Glomerular visceral epithelial cell (primary cell): ENCODE results near the gene RPS6KA2.
A peak's percentile ranks its signal among the peaks of the same experiment; 100 is the strongest.

Experiments used
- DNase-seq: peaks from one replicate; pipeline ENCODE4 v3.0.0-alpha.2; 2016; ENCODE audit errors: extremely low spot score

Gene RPS6KA2

DNA sequence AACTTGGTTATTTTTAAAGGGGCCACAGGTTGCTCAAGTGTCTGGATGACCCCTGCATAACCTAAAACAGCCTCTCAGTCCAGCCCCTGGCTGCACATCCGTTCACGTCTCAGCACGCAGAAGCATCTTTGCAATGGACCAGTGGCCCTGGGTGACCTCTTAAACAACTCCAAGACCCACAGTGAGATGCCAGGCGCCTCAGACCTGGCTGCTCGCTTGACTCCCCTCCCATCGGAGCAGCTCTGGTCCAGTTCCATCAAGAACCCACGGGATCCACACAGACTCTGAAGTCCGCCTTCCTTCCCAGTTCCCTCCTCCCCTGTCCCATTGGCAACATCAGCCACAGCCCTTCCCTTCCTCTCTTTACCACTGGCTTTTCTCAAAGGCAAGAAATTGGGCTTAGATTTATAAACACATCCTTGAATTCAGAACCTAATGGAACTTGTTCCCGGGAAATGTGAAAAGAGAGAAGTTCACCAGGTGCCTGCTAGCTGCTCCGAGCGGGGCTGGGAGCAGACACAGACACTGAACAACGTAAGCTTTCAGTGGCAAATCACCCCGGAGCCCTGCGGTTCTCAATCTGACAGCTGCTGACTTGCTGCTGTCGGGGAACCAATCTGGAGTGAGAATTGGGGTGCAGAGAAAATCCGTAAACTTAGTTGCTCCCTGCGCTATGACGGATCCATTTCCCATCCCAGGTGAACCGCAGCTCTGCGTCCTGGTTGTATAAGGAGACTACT is 204.7 kb downstream of the RPS6KA2 start:
- DNase-seq = no peak

DNA sequence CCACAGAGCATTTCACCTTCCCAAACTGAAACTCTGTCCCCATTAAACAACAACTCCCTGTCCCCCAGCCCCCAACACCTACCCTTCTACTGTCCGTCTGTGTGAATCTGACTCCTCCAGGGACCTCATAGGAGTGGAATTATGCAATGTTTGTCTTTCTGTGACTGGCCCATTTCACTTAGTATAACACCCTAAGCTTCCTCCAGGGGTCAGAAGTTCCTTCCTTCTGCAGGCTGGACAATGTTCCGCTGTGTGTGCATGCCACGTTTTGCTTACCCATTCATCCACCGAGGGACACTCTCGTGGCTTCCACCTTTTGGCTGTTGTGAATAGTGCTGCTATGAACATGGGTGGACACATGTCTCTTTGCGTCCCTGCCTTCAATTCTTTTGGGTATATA is 206.7 kb downstream of the RPS6KA2 start:
- no peak for DNase-seq

DNA sequence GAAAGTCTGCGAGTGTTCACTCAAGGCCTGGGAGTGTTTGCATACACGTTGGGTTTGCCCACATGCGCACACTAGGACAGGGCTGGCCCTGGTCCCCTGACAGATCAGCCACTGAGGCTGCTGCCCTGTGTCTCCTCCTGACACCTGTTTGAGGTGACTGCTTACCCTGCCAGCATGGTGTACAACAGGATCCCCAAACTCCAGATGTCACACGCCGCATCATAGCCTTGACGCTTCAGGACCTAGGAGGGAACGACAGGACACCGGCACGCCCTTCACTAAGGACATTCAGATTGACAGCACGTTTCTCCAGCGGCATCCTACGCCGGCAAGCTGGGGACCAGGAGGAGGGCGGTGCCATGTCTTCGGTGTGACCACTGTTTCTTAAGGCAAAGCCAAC is 207.3 kb downstream of the RPS6KA2 start:
- DNase-seq = no peak

DNA sequence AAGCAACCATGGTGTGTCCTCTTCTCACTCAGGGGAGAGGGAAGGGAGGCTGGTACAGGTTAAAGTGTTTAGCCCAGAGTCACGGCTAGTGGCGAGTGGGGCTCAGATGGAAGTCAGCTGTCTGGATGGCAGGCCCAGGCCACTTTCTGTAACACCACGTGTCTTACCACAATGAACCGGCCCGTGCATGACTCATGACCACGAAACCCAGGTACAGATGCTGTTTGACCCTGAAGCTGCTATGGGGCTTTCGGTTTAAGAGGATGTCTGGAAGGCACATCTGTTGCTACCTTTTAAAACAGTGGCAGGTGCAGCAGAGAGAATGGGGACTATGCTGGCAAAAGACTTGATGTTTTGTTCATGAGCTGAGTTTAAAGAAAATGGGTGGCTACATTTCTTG is 207.8 kb downstream of the RPS6KA2 start:
- DNase-seq = peak; percentile 61

DNA sequence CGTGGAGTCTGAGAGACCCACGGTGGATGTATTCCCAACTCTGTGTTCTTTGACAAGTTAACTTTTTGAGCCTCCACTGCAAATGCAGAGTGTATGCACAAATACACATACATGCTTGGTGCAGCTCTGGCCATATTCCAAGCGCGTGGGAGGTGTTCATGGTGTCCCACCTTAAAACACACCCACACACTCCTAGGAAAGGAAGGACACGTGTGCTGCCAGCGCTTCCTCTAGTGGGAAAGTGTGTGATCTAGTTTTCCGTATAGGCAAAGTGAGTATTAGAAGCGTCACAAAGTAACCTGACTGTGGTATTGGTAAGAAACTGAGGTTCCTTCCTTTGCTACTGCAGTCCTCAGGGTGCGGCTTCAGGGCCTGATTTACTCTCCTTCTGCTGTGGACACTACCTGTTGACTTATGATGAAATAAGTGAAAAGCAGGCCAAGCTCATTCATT is 208.3 kb downstream of the RPS6KA2 start:
- no peak for DNase-seq

DNA sequence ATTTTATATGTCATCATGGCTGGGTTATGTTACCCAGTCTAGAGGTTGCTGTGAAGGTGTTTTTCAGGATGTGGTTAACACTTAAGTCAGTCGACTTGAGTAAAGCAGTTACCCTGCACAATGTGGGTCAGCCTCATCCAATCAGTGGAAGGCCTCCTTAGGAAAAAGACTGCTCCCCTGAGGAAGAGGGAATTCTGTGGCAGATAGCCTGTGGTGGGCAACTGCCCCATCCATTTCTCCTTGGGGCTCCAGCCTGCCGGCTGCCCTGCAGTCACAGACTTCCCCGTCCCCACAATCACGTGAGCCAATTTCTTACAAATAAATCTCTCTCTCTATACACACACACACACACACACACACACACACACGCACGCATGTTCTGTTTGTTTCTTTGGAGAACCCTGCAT is 209.8 kb downstream of the RPS6KA2 start:
- DNase-seq = peak; percentile 13

DNA sequence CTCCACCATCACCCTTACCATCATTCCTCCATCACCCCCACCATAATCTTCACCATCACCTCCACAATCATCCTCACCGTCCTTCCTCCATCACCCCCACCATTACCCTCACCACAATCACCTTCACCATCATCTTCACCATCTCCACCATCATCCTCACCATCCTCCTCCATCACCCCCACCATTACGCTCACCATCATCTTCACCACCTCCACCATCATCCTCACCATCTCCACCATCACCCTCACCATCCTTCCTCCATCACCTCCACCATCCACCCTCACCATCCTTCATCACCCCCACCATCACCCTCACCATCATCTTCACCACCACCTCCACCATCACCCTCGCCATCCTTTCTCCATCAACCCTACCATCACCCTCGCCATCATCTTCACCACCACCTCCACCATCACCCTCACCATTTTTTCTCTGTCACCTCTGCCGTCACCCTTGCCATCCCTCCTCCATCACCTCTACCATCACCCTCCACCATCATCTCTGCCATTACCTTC is 211.2 kb downstream of the RPS6KA2 start:
- DNase-seq = no peak

DNA sequence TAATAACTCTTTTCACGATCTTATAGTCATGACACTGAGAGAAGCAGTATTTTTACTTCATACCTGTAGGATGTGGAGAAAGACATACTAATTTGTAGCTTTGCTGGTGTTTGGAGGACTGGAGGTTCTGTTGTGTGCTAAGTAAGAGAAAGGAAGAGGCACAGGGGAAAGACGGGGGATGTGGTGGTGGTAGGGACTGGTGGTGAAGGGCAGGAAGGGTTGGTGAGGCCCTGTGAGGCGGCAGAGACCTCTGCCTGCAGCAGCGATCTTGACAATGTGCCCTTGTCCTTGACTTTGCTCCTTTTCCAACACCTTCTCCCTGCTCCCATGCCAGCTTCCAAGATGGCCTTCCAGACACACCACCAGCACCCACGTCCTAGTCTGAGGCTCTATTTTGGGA is 211.7 kb downstream of the RPS6KA2 start:
- no peak for DNase-seq

DNA sequence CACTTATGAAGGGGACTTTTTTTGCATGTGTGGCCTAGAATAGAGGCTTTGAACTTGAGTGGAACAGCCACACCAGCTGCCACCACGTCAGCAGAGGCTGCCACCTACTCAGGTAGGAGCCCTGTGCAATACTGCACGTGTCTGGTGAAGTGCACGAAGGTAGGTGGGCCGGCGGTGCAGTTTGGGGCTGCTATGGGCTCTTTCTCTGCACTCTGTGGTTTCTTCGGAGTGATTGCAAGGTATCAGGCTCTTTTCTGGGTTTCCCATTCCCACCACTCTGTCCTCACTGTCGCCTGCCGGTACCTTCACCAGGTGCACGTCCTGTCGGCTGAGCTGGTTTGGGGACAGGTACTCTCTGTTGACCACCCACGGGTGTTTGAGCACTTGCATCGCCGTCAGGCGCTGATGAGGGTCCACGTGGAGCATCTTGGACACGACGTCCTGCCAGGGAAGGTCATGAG is 213.5 kb downstream of the RPS6KA2 start:
- DNase-seq = no peak

- no peak for DNase-seq
Measured at GRCh38 chr6:166412911-166413384, 214.1 kb downstream of the RPS6KA2 start.

- DNase-seq = no peak
Measured at GRCh38 chr6:166412156-166412910, 214.7 kb downstream of the RPS6KA2 start.

GRCh38 chr6:166411721-166412151 is 215.3 kb downstream of the RPS6KA2 start:
- DNase-seq = no peak

DNA sequence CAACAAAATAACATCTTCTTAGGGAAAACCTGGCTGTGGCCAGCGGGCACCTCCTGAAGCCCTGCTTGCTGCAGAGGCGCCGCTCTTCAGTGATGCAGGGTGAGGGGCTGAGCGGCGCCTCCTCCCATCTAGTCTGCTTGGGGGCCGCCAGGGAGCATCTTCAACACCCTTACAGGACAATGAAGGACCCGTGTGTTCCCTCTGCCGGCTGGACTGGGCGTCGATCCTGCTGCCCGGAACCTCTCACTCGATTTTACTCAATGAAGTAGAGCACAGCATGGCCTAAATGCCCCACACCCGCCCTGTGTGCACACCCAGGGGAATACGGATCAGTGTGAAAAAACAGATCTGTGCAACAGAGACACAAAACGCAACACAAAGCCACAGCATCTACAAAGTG is 215.8 kb downstream of the RPS6KA2 start:
- DNase-seq = no peak

GRCh38 chr6:166410426-166410935 is 216.6 kb downstream of the RPS6KA2 start:
- DNase-seq = no peak

- DNase-seq = no peak
Measured at GRCh38 chr6:166408936-166409755, 217.9 kb downstream of the RPS6KA2 start.

- no peak for DNase-seq
Measured at GRCh38 chr6:166406197-166406596, 220.9 kb downstream of the RPS6KA2 start.

DNA sequence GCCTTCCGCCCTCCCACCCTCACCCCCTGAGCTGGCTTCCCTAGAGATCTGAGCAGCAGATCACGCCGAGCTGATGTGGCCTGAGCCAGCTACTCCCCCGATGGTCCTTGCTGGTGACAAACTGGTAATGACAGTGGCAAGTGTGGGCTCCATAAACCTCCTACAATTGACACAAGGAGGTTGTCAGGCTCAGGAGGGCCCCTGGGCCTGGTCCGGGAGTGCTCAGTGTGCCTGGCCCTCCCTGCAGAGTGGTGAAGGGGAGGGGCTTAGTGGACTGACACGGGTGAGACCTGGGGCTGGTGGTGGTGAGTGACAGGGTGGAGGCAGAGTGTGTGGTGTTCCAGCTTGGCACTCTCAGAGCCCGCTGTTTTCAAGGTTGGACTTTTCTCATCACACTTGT is 221.7 kb downstream of the RPS6KA2 start:
- DNase-seq = no peak

GRCh38 chr6:166402582-166403277 is 224.3 kb downstream of the RPS6KA2 start:
- no peak for DNase-seq

GRCh38 chr6:166400649-166401250 is 226.3 kb downstream of the RPS6KA2 start:
- DNase-seq = peak; percentile 68

DNA sequence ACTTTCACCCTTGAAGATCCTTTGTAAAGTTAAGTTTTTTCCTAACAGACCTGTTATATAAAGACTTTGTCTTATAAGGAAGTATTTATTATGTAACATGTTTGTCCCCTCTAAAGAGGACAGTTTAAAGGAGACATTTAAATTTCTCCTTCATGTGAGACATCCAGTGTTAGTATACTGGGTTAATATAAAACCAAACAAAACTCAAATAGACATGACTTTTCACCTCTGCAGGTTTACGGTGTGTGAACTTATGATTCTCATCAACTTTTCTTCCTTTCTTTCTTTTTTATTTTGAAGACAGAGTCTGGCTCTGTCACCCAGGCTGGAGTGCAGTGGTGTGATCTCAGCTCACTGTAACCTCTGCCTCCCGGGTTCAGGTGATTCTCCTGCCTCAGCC is 226.9 kb downstream of the RPS6KA2 start:
- no peak for DNase-seq

DNA sequence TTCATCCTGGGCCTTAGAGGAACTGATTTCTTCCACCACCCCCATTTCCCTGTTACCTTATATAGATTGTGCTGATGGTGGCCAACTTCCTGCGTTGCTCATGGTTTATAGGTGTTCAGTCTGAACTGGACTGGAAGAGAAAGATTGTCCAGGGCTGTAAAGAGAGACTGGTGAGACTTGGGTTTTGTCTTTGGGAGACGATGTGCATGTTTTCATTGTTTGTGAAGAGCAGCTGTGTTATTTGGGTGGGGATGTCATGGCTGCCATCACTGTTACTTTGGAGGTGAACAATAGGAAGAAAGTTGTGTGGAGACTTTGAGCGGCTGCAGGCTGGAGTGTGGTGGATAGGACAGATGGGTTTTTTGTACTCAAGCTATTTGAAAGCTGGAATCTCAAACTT is 228.7 kb downstream of the RPS6KA2 start:
- no peak for DNase-seq
